Gastrocnemius medialis (tissue), 4 donors: Measurements from ENCODE around the gene SUPT20HL1. TPM values are rescaled to one million over a fixed set of nuclear protein-coding genes. Genes with fewer than 3 reads are reported as not detected.

Experiments used
- ATAC-seq, 2 donors: fragments of 150-250 bp; one replicate each; pipeline ENCODE4 v1.9.1; 2016
- DNase-seq, 2 donors: peaks; one replicate each; pipeline ENCODE4 v3.0.0-alpha.2; 2019
- H3K27ac ChIP-seq, 4 donors: fragments of 200-600 bp; sonication (generic); 1 replicate in 1 of 4; 2 replicates in 3 of 4; pipeline ENCODE4 v1.5.1; 2016 to 2018; ENCODE audit warnings: mild to moderate bottlenecking in 2 of 4, moderate library complexity in 1 of 4
- H3K27me3 ChIP-seq, 3 donors: fragments of 200-600 bp; sonication (generic) in 2 of 3; 1 replicate in 1 of 3; 2 replicates in 2 of 3; pipeline versions ENCODE4 v1.5.1 to v1.6.0; 2016 to 2019; ENCODE audit warnings: mild to moderate bottlenecking in 1 of 3, moderate library complexity in 1 of 3
- H3K36me3 ChIP-seq, 2 donors: fragments of 200-600 bp; sonication (generic) in 1 of 2; one replicate each; pipeline ENCODE4 v1.5.1; 2017 to 2018
- H3K4me1 ChIP-seq, 2 donors: fragments of 200-600 bp; sonication (generic) in 1 of 2; one replicate each; pipeline ENCODE4 v1.5.1; 2016 to 2017; ENCODE audit warnings: mild to moderate bottlenecking in 2 of 2
- H3K4me3 ChIP-seq, 4 donors: fragments of 200-600 bp; sonication (generic) in 3 of 4; 1 replicate in 1 of 4; 2 replicates in 3 of 4; pipeline ENCODE4 v1.5.1; 2016 to 2019; ENCODE audit warnings: mild to moderate bottlenecking in 2 of 4
- H3K9me3 ChIP-seq, 3 donors: fragments of 200-600 bp; sonication (generic) in 2 of 3; 1 replicate in 1 of 3; 2 replicates in 2 of 3; pipeline ENCODE4 v1.5.1; 2016 to 2019
- POLR2A ChIP-seq, 2 donors: fragments of 450-650 bp; IDR thresholded peaks; one replicate each; pipeline ENCODE4 v1.6.1; 2017; ENCODE audit warnings: antibody characterized with exemption in 2 of 2, mild to moderate bottlenecking in 2 of 2, moderate library complexity in 2 of 2
- in situ Hi-C, 4 donors: fragments of 200-750 bp; cut with MboI; loops; one replicate each; pipeline versions ENCODE4 v1.15.0 to v1.8.0; 2017; ENCODE audit warnings: low sequenced_read_pairs in 4 of 4
- intact Hi-C: fragments of 100-400 bp; cut with DNase I; formaldehyde crosslinking; loops from one replicate; pipeline ENCODE4 v1.15.1; 2023; ENCODE audit warnings: low total_unique reads
- total RNA-seq, 4 donors: library from RNA; depleted of rRNA; stranded (reverse); fragments of >200 nt; gene quantifications; one replicate each; pipeline versions ENCODE4 v1.1.0 to v1.2.3, GENCODE V29; 2016
- TF ChIP-seq, protein P1 (sequence below), 5 experiments: fragments of 450-650 bp in 3 of 5; fragments of 200-600 bp in 2 of 5; sonication (generic) in 2 of 5; IDR thresholded peaks in 4 of 5; conservative IDR thresholded peaks in 1 of 5; 1 replicate in 4 of 5; 2 replicates in 1 of 5; pipeline ENCODE4 v1.5.1; 2016 to 2019; ENCODE audit warnings: antibody characterized with exemption in 5 of 5, mild to moderate bottlenecking in 3 of 5, moderate library complexity in 3 of 5

The SUPT20HL1 gene
- total RNA-seq, 4 donors from 2014 or later = not detected

DNA sequence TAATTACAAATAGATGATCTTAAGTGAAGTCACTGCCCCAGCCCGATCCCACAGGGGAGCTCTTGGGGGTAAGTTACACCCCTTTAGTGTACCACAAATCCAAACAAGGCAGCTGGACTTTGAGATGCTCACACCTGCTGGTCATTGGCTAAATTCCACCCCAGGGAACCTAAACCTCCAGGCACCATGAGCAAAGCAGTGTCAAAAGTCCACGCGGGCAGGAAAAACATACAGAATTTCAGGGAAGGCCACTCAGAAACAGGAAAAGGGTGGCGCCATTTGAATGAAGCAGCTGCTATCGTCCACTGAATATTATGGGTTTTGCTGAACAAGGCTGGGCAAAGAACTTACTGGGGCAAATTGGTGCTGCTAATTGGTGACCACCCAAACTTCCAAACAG is 30.9 kb downstream of the SUPT20HL1 start:
- intact Hi-C loops = loop anchor here (10.0 kb wide), 1 partner anchor 303 kb away; the partner anchor contains the start of gene POLA1

DNA sequence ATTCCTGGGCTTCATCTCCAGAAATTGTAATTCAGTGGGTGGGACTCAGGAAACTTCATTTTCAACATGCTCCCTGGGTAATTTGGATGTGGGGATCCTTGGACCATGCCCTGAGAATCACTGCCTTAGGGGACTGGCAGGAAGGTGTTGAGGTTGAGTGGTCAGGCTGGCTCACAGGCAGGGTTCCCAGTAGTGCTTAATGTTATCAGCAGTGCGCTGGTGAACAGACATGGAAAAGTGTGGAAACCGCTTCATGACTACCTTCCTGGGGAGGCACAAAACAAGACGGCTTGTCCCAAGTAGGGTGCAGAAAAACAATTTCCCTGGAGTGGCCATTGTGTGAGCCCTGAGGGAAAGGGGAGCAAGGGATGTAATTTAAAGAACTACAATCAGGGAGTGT is 31.4 kb downstream of the SUPT20HL1 start:
- Histone ChIP-seq H3K4me3 (no peak overlapping the region), H3K4me1 (no peaks in the 10 kb centered on the region), H3K27ac (no peak overlapping the region), H3K27me3 (no peaks in the 10 kb centered on the region), H3K36me3 (no peaks in the 10 kb centered on the region), H3K9me3 (no peaks in the 10 kb centered on the region)
- DNase-seq (no peak), ATAC-seq (no peak)
- TF ChIP-seq POLR2A (IDR thresholded peaks at IDR 0.05) = no peak
- TF ChIP-seq, protein P1, sequence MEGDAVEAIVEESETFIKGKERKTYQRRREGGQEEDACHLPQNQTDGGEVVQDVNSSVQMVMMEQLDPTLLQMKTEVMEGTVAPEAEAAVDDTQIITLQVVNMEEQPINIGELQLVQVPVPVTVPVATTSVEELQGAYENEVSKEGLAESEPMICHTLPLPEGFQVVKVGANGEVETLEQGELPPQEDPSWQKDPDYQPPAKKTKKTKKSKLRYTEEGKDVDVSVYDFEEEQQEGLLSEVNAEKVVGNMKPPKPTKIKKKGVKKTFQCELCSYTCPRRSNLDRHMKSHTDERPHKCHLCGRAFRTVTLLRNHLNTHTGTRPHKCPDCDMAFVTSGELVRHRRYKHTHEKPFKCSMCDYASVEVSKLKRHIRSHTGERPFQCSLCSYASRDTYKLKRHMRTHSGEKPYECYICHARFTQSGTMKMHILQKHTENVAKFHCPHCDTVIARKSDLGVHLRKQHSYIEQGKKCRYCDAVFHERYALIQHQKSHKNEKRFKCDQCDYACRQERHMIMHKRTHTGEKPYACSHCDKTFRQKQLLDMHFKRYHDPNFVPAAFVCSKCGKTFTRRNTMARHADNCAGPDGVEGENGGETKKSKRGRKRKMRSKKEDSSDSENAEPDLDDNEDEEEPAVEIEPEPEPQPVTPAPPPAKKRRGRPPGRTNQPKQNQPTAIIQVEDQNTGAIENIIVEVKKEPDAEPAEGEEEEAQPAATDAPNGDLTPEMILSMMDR (IDR thresholded peaks at IDR 0.05 in 4 of 5, conservative IDR thresholded peaks at IDR 0.05 in 1 of 5) = no peak
- intact Hi-C loops = loop anchor here (10.0 kb wide), 1 partner anchor 303 kb away; the partner anchor contains the start of gene POLA1
- in situ Hi-C loops = loop anchor here in 3 of 4 donors (10.0 kb wide), 1 partner anchor 103 kb away; no protein-coding TSS in a partner anchor

More for the DNA sequence above, 30.9 kb downstream of the SUPT20HL1 start:
- no peaks in the 10 kb centered on the region for H3K9me3 ChIP-seq
- H3K36me3 ChIP-seq = no peaks in the 10 kb centered on the region
- ATAC-seq (no peak), DNase-seq (no peak)
- H3K4me1 ChIP-seq = no peaks in the 10 kb centered on the region
- no peak overlapping the region for H3K27ac ChIP-seq
- in situ Hi-C loops = loop anchor here in 3 of 4 donors (10.0 kb wide), 1 partner anchor 103 kb away; no protein-coding TSS in a partner anchor
- no peak overlapping the region for H3K4me3 ChIP-seq
- TF ChIP-seq, protein P1 (IDR thresholded peaks at IDR 0.05 in 4 of 5, conservative IDR thresholded peaks at IDR 0.05 in 1 of 5) = no peak
- no peak for TF ChIP-seq POLR2A (IDR thresholded peaks at IDR 0.05)
- H3K27me3 ChIP-seq = peaks cover 0 to 4% (median 0%) of the 10 kb centered on the region in 3 donors

DNA sequence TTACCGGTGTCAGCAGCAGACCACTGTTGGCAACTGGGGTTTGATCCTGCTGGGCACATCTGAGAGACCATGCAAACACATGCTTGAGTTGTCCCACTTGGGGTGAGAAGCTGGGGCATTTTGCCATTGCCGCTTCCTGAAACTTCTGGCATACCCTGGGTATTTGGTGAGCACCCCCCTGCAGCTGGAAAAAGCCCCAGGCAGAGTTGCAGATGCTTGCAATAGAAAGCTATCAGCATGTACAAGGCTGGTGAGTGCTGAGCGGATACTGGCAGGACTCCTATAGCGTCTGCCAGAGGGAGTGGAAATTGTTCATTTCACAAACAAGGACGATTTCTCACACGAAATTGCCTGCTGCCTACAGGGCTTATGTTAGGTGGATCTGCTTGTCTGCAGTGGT is 32.3 kb downstream of the SUPT20HL1 start:
- no peaks in the 10 kb centered on the region for H3K4me1 ChIP-seq
- H3K9me3 ChIP-seq = no peaks in the 10 kb centered on the region
- intact Hi-C loops = loop anchor here (10.0 kb wide), 1 partner anchor 302 kb away; the partner anchor contains the start of gene POLA1
- no peaks in the 10 kb centered on the region for H3K27me3 ChIP-seq
- no peak for ATAC-seq
- TF ChIP-seq POLR2A (IDR thresholded peaks at IDR 0.05) = no peak
- TF ChIP-seq, protein P1 (IDR thresholded peaks at IDR 0.05 in 4 of 5, conservative IDR thresholded peaks at IDR 0.05 in 1 of 5) = no peak
- in situ Hi-C loops = loop anchor here in 3 of 4 donors (10.0 kb wide), 1 partner anchor 102 kb away; no protein-coding TSS in a partner anchor
- H3K27ac ChIP-seq = no peak overlapping the region
- H3K4me3 ChIP-seq = no peak overlapping the region
- no peaks in the 10 kb centered on the region for H3K36me3 ChIP-seq
- DNase-seq = peak in 1 of 2 donors; percentile 11

DNA sequence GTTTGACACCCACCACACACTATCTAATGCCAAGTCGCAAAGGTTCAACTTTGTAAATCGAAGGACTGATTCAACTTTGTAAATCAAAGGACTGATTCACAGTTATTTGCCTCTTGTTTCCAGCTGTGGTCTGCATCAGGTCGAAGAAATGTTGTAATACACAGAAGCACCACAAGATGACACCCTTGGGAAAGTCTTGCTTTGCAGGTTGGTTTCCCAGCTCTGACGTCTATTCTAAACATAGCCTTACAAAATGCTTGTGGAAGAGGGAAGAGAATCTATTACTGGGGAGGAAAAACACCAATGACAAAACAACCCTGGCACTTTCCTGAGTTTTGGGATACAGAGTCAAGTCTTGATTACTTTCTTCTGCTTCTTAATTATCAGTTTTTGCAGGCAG is 35.3 kb downstream of the SUPT20HL1 start:
- ATAC-seq (peak; percentile 81 to 94), DNase-seq (peak in 1 of 2 donors; percentile 16)
- Histone ChIP-seq H3K27me3 (no peaks in the 10 kb centered on the region), H3K4me1 (no peaks in the 10 kb centered on the region), H3K27ac (peak overlapping the region in 1 of 4 donors; percentile 5), H3K4me3 (no peak overlapping the region), H3K9me3 (no peaks in the 10 kb centered on the region), H3K36me3 (no peaks in the 10 kb centered on the region)
- intact Hi-C loops = loop anchor here (1.0 to 10.0 kb wide), 2 partner anchors 104 to 299 kb away; partner anchors contain the start of gene POLA1
- no peak for TF ChIP-seq POLR2A (IDR thresholded peaks at IDR 0.05)
- TF ChIP-seq, protein P1 (IDR thresholded peaks at IDR 0.05 in 4 of 5, conservative IDR thresholded peaks at IDR 0.05 in 1 of 5) = peak; percentile 57 to 71 (median 65)
- in situ Hi-C loops = loop anchor here in 3 of 4 donors (10.0 kb wide), 1 partner anchor 99 kb away; no protein-coding TSS in a partner anchor
